Psoas muscle (tissue), 8 donors: ENCODE measurements around the gene BIVM. TPM values are rescaled to one million over a fixed set of nuclear protein-coding genes. Genes with fewer than 3 reads are reported as not detected.
A peak's percentile ranks its signal among the peaks of the same experiment; 100 is the strongest.

Source experiments
- ATAC-seq, 4 donors: fragments of 200-7000 bp; cut with Tn5 transposase; one replicate each; pipeline ENCODE4 v1.9.1; 2020; ENCODE audit warnings: moderate library complexity in 3 of 4, mild to moderate bottlenecking in 2 of 4
- DNase-seq, 2 donors: peaks; one replicate each; pipeline ENCODE4 v3.0.0-alpha.2; 2020
- H3K27ac ChIP-seq: fragments of 200-600 bp; one replicate; pipeline ENCODE4 v1.8.0; 2022
- H3K27me3 ChIP-seq, 3 donors: fragments of 200-600 bp in 1 of 3; one replicate each; pipeline versions ENCODE4 v1.6.1 to v1.8.0; 2013 to 2022; ENCODE audit warnings: low read length in 2 of 3, mild to moderate bottlenecking in 2 of 3, moderate library complexity in 1 of 3; ENCODE audit not compliant: insufficient read depth in 3 of 3
- H3K36me3 ChIP-seq, 2 donors: fragments of 200-600 bp in 1 of 2; one replicate each; pipeline versions ENCODE4 v1.6.1 to v1.8.0; 2013 to 2022; ENCODE audit warnings: low read depth in 1 of 2, mild to moderate bottlenecking in 1 of 2, moderate library complexity in 1 of 2; ENCODE audit not compliant: insufficient read depth in 1 of 2
- H3K4me1 ChIP-seq: fragments of 200-600 bp; one replicate; pipeline ENCODE4 v1.8.0; 2022
- H3K4me3 ChIP-seq: fragments of 200-600 bp; one replicate; pipeline ENCODE4 v1.8.0; 2022; ENCODE audit warnings: mild to moderate bottlenecking
- H3K9me3 ChIP-seq: fragments of 200-600 bp; one replicate; pipeline ENCODE4 v1.8.0; 2022
- WGBS, 3 donors: extraction: QIAGEN DNeasy Blood & Tissue Kit; methylation state at CpG; one replicate each; pipeline versions ENCODE4 v1.1.6 to v1.1.7; 2013; 5-methylcytosine and 5-hydroxymethylcytosine counted together
- intact Hi-C, 2 donors: fragments of 100-400 bp; cut with DNase I; formaldehyde crosslinking; loops; one replicate each; pipeline versions ENCODE4 v1.11.0 to v1.14.2; 2022
- long read RNA-seq, 2 donors: library from polyadenylated mRNA; unstranded; transcript quantifications; one replicate each; pipeline ENCODE4 v2.0.0, GENCODE V29; 2021
- polyA plus RNA-seq, 3 donors: library from polyadenylated mRNA; stranded (reverse); fragments of 200-250 nt; gene quantifications; one replicate each; pipeline ENCODE4 v1.2.3, GENCODE V29; 2013
- total RNA-seq, 4 donors: library from RNA; stranded (reverse); fragmentation: NEBNext Ultra II Directional in 2 of 4; extraction: Animal tissue kit (Norgen Biotek cat#: 25700) in 2 of 4; gene quantifications; one replicate each; pipeline versions ENCODE4 v1.2.1 to v1.2.4, GENCODE V29; 2021 to 2023
- TF ChIP-seq, protein P1 (sequence below): fragments of 200-600 bp; IDR thresholded peaks from one replicate; pipeline ENCODE4 v1.8.0; 2022; ENCODE audit warnings: antibody characterized with exemption
- donor health status: healthy with polysubstance abuse.
- donor health status: DM: no; HTN: no; CAD: no; lungs with moderate emphysema.
- donor health status: Bipolar disorder and iron deficiency.
- donor health status: healthy.
- donor health status: DM: yes; HTN: yes; CAD: no.
- donor health status: DM: no; HTN: no; CAD: no.
- donor health status: DM: no; HTN: no; CAD: no.
- donor health status: DM: yes; HTN: yes; CAD: no.

The BIVM gene, protein sequence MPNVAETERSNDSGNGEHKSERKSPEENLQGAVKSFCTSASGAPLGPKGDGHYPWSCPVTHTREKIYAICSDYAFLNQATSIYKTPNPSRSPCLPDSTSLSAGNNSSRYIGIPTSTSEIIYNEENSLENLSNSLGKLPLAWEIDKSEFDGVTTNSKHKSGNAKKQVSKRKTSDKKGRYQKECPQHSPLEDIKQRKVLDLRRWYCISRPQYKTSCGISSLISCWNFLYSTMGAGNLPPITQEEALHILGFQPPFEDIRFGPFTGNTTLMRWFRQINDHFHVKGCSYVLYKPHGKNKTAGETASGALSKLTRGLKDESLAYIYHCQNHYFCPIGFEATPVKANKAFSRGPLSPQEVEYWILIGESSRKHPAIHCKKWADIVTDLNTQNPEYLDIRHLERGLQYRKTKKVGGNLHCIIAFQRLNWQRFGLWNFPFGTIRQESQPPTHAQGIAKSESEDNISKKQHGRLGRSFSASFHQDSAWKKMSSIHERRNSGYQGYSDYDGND
- total RNA-seq (10 to 100 TPM; 14.9 to 19.9 (median 17.6) TPM), polyA plus RNA-seq (10 to 100 TPM in 2 of 3 donors, 1 to 10 TPM in 1; 7.9 to 24.6 (median 10.9) TPM)
- long read RNA-seq, donor 1, partial matches to known transcripts = 0 of 11 reads
- long read RNA-seq, donor 1, other reads (novel, unspliced or antisense) = 10 of 11 reads
- long read RNA-seq, donor 2, partial matches to known transcripts = 3 of 26 reads
- long read RNA-seq, donor 2, other reads (novel, unspliced or antisense) = 21 of 26 reads

DNA sequence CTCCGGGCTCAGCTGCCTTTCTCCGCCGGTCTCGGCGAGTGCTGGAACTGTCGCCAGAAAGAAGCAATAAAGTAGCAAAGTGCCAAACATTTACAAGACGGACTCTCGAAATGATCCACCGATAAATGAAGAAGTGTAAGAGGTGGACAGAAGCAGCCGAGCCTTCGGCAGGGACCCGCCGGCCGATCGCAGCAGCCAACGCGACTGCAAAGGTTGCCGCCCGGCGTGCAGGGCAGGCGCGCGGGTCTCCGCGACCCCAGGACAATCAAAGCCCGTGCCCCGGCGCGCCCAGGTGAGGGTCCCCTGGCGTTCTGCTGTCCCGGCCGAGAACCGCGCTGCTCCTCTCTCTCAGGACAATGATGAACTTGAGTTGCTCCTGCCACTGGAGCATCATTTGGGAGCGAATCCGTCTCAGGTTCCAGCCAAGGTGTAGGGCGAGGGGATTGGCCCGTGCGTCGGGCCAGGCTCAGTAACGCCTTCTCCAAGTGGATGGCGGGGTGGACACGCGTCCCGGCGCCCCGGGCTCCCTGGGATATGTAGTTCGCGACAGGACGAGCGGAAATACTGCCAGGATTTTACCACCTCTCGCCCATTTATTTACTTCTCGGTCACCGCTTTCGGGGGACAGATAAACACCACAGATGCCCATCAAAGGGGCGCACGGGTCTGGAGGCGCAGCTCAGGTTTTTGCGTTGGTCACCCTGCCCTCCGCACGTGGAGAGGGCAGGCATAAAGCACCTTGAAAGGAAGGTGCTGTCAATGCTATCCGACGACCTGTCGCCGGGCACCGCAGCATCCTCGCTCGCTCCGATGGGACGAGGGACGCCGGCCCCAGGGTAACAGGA is at the start of gene BIVM, which contains the start of gene POGLUT2:
Gene BIVM, plus strand, starts transcription at position 539 of the 845 bp plus-strand sequence. CDS start 8,149 bp downstream, outside the sequence.
Gene POGLUT2, minus strand, starts transcription at position 396 of the 845 bp plus-strand sequence. Its CDS starts 306 bp downstream, at position 90.
- no peaks in the 10 kb centered on the region for H3K9me3 ChIP-seq
- peak within 1 kb of the TSS; percentile 96 for H3K27ac ChIP-seq
- no peaks in the 10 kb centered on the region for H3K27me3 ChIP-seq
- TF ChIP-seq, protein P1, sequence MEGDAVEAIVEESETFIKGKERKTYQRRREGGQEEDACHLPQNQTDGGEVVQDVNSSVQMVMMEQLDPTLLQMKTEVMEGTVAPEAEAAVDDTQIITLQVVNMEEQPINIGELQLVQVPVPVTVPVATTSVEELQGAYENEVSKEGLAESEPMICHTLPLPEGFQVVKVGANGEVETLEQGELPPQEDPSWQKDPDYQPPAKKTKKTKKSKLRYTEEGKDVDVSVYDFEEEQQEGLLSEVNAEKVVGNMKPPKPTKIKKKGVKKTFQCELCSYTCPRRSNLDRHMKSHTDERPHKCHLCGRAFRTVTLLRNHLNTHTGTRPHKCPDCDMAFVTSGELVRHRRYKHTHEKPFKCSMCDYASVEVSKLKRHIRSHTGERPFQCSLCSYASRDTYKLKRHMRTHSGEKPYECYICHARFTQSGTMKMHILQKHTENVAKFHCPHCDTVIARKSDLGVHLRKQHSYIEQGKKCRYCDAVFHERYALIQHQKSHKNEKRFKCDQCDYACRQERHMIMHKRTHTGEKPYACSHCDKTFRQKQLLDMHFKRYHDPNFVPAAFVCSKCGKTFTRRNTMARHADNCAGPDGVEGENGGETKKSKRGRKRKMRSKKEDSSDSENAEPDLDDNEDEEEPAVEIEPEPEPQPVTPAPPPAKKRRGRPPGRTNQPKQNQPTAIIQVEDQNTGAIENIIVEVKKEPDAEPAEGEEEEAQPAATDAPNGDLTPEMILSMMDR = no peak
- ATAC-seq (peak; percentile 92 to 95 (median 94)), DNase-seq (peak; percentile 91 to 94)
- H3K4me1 ChIP-seq = peaks cover 30% of the 10 kb centered on the region
- intact Hi-C loops = loop anchor here in 1 of 2 donors (1.0 kb wide), 1 partner anchor 26 kb away; the partner anchor contains the start of gene TEX30
- no peaks in the 10 kb centered on the region for H3K36me3 ChIP-seq
- 0% methylated on average over 61 to 72 of the region's 72 CpGs for WGBS, 3 donors
- peak within 1 kb of the TSS; percentile 90 for H3K4me3 ChIP-seq

DNA sequence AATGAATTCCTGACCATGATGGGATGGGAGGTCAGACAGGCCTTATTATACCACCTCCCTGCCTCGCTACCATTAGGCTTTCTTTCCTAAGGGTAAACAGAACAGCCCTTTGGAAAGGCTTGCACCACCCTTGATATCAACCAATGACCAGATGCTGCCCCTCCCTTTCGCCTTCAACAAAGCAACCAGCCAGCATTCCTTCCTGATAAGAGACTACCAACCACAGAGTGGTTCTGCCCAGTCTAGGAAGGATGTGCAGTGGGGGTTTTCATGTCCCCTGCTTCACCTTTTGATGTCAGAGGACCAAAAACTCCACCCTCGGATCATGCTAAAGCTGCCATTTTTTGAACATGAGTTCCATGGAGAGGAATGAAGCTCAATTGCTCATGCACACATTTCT is 47.0 kb upstream of the BIVM start:
- no peak overlapping the region for H3K27ac ChIP-seq
- H3K9me3 ChIP-seq = no peaks in the 10 kb centered on the region
- WGBS, 3 donors = 93 to 96% (median 94%) methylated on average over 3 of the region's 3 CpGs
- no peak for ATAC-seq
- H3K36me3 ChIP-seq = no peaks in the 10 kb centered on the region
- TF ChIP-seq, protein P1 = no peak
- intact Hi-C loops = no loop called here
- no peaks in the 10 kb centered on the region for H3K4me1 ChIP-seq
- no peak for DNase-seq
- no peaks in the 10 kb centered on the region for H3K27me3 ChIP-seq
- no peak overlapping the region for H3K4me3 ChIP-seq

DNA sequence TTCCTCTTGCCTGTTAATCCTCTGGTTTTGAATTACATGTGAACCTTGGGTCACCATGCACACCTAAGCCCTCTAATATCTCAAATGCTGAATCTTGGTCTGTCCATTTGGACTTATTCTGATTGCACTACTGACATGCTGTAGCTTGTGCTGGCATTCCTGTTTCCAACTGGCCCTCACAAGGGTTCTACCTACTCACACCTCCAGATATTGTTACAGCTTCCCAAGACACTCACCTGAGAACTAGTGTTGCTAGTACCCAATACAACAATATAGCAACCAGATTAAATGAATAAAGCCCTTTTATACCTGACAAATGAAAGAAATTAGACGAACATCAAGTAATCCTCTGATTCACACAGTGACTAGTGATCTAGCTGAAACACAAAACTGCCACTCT is 41.9 kb upstream of the BIVM start:
- 83 to 95% (median 93%) methylated on average over 1 of the region's 1 CpG for WGBS, 3 donors
- intact Hi-C loops = no loop called here
- H3K4me1 ChIP-seq = peaks cover 9% of the 10 kb centered on the region
- H3K4me3 ChIP-seq = no peak overlapping the region
- no peak overlapping the region for H3K27ac ChIP-seq
- TF ChIP-seq, protein P1 = no peak
- H3K36me3 ChIP-seq = no peaks in the 10 kb centered on the region
- no peaks in the 10 kb centered on the region for H3K9me3 ChIP-seq
- ATAC-seq = no peak
- no peaks in the 10 kb centered on the region for H3K27me3 ChIP-seq
- no peak for DNase-seq

DNA sequence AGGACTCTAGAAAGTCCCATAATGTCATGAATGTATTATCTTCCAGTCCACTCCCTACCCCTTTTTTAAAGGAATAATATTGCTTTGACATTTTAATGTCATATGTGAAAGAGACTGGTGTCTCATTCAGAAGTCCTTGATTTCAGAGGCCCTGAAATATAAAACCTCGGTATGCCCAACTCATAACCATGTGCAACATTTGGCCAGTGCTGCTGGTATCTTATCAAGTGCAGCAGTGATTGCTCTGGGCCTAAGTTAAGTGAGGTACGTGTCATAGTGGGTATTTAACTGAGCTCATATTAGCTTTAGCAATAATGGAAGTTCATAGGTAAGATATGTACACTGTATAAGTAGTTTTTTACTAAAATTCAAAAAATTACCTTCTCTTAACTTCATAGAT is 40.1 kb upstream of the BIVM start:
- intact Hi-C loops = no loop called here
- 36 to 56% (median 39%) methylated on average over 2 of the region's 2 CpGs for WGBS, 3 donors
- H3K27me3 ChIP-seq = no peaks in the 10 kb centered on the region
- peaks cover 9% of the 10 kb centered on the region for H3K4me1 ChIP-seq
- no peak overlapping the region for H3K27ac ChIP-seq
- TF ChIP-seq, protein P1 = no peak
- H3K4me3 ChIP-seq = no peak overlapping the region
- ATAC-seq (peak in 3 of 4 donors; percentile 59 to 64 (median 62)), DNase-seq (no peak)
- H3K36me3 ChIP-seq = no peaks in the 10 kb centered on the region
- no peaks in the 10 kb centered on the region for H3K9me3 ChIP-seq
